OCI-LY3 (cell line): ENCODE results near the gene TTC16.

Experiments used
- CTCF ChIP-seq: fragments of 200-600, 300-600 bp; sonication (generic); IDR thresholded peaks from 2 replicates; pipeline ENCODE4 v1.5.1; 2014; ENCODE audit warnings: antibody characterized with exemption, low read length, low read depth
- EZH2phosphoT487 ChIP-seq: fragments of 200-600 bp; shearing (Covaris generic); IDR thresholded peaks from 2 replicates; pipeline ENCODE4 v1.6.1; 2018; ENCODE audit warnings: antibody characterized with exemption, mixed run types, low read depth

- TF ChIP-seq CTCF: no peak
- TF ChIP-seq EZH2phosphoT487: no peak
Observed at GRCh38 chr9:127667127-127667844, 48.6 kb upstream of the TTC16 start.
